Activated T-cell treated with anti-CD3 and anti-CD28 coated beads, Interleukin-2, amount 50 U/mL, for 4 hours (primary cell): Measurements from ENCODE around the gene CADM1. TPM values are rescaled to one million over a fixed set of nuclear protein-coding genes. Genes with fewer than 3 reads are reported as not detected.
A peak's percentile ranks its signal among the peaks of the same experiment; 100 is the strongest.

Experiments
- ATAC-seq, 2 donors: fragments of 200-7000 bp; cut with Tn5 transposase; one replicate each; pipeline ENCODE4 v1.10.0; 2021
- DNase-seq: peaks from one replicate; pipeline ENCODE4 v3.0.0-alpha.2; 2020
- H3K27me3 Mint-ChIP-seq: one replicate; pipeline ENCODE4 v1.8.0; 2021; ENCODE audit warnings: low read depth, mixed read lengths
- H3K36me3 Mint-ChIP-seq: one replicate; pipeline ENCODE4 v1.8.0; 2022; ENCODE audit warnings: mixed read lengths; ENCODE audit not compliant: insufficient read depth
- H3K4me1 Mint-ChIP-seq: one replicate; pipeline ENCODE4 v1.8.0; 2021; ENCODE audit warnings: low read depth, mixed read lengths
- H3K4me3 Mint-ChIP-seq: one replicate; pipeline ENCODE4 v1.8.0; 2021; ENCODE audit warnings: mild to moderate bottlenecking, moderate library complexity, mixed read lengths
- H3K9me3 Mint-ChIP-seq: one replicate; pipeline ENCODE4 v1.8.0; 2021; ENCODE audit warnings: mixed read lengths
- total RNA-seq, 3 donors: library from RNA; stranded (reverse); gene quantifications; one replicate each; pipeline ENCODE4 v1.2.1, GENCODE V29; 2021

The CADM1 gene
- total RNA-seq, 3 donors from 2014 or later = 0.63 to 1.7 (median 1.2) TPM

DNA sequence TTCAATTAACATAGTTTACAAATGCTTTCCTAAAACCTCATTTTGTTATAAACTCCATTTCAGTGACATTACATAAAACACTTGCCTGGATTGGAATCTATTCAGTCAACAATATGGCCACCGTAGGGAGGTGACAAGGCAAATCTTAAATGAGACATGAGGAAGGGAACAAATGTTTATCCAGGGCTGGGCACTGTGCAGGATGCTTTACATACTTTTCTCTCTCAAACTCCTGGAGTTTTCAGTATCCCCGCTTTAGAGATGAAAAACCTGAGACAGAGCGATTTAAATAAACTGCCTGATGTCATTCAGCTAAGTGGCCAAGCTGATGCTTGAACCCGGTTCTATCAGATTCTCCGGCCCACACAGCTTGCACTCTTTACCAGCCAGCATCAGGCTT, 259.9 kb downstream of the CADM1 start:
- ATAC-seq = no peak
- H3K4me3 Mint-ChIP-seq = no peak overlapping the region
- no peaks in the 10 kb centered on the region for H3K9me3 Mint-ChIP-seq

DNA sequence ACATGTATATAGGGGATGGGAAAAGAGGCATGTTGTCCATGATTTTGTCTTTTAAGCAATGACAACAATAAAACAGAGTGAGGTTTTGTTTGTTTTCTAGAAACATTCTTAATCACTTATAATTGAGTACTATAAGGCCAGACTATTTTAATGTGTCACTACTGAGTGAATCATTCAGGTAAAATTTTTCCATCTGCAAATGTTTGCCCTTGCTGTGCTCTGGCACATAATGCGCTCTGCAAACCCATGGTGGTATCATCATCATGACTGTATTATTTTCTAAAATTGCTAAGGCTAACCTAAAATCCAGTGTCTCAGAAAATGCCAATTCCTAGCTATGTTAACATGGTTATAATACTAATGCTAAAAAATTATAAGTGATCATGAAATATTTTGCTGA, 261.2 kb downstream of the CADM1 start:
- ATAC-seq (no peak), DNase-seq (no peak)
- H3K36me3 Mint-ChIP-seq = no peaks in the 10 kb centered on the region
- H3K9me3 Mint-ChIP-seq = no peaks in the 10 kb centered on the region
- no peak overlapping the region for H3K4me3 Mint-ChIP-seq
- H3K27me3 Mint-ChIP-seq = no peaks in the 10 kb centered on the region
- H3K4me1 Mint-ChIP-seq = no peaks in the 10 kb centered on the region

More for the DNA sequence above, 259.9 kb downstream of the CADM1 start:
- Mint-ChIP-seq H3K36me3 (no peaks in the 10 kb centered on the region), H3K4me1 (no peaks in the 10 kb centered on the region), H3K27me3 (no peaks in the 10 kb centered on the region)
- DNase-seq = no peak

- H3K4me1 Mint-ChIP-seq = no peaks in the 10 kb centered on the region
- ATAC-seq = no peak
Observed at GRCh38 chr11:115241899-115242298, 262.3 kb downstream of the CADM1 start.

GRCh38 chr11:115238791-115239190, 265.4 kb downstream of the CADM1 start:
- Mint-ChIP-seq H3K36me3 (no peaks in the 10 kb centered on the region), H3K9me3 (no peaks in the 10 kb centered on the region)

More at GRCh38 chr11:115241899-115242298, 262.3 kb downstream of the CADM1 start:
- Mint-ChIP-seq H3K4me3 (no peak overlapping the region), H3K36me3 (no peaks in the 10 kb centered on the region), H3K27me3 (no peaks in the 10 kb centered on the region), H3K9me3 (no peaks in the 10 kb centered on the region)
- DNase-seq = no peak

DNA sequence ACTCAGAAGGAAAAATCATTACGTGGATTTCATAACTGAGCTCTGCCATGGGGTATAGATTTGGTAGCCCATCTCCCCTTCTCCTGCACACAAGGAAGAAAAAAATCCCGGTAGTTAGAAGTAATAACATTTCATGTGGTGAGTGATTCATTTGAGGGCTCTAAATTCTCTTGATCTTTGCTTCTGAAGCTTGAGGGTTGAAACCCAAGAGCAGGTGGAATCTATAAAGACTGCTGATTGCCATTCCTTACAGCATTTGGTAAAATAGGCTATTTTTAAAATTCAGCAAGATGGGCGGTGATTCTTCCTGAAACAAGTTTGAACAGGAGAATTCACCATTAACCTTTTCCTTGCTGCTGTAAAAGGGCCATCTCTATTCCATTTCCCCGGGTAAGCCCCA, 266.1 kb downstream of the CADM1 start:
- ATAC-seq (no peak), DNase-seq (no peak)
- Mint-ChIP-seq H3K36me3 (no peaks in the 10 kb centered on the region), H3K9me3 (no peaks in the 10 kb centered on the region), H3K27me3 (no peaks in the 10 kb centered on the region), H3K4me3 (no peak overlapping the region), H3K4me1 (no peaks in the 10 kb centered on the region)

More at GRCh38 chr11:115238791-115239190, 265.4 kb downstream of the CADM1 start:
- DNase-seq = no peak
- Mint-ChIP-seq H3K4me3 (no peak overlapping the region), H3K4me1 (no peaks in the 10 kb centered on the region), H3K27me3 (no peaks in the 10 kb centered on the region)
- ATAC-seq = no peak

DNA sequence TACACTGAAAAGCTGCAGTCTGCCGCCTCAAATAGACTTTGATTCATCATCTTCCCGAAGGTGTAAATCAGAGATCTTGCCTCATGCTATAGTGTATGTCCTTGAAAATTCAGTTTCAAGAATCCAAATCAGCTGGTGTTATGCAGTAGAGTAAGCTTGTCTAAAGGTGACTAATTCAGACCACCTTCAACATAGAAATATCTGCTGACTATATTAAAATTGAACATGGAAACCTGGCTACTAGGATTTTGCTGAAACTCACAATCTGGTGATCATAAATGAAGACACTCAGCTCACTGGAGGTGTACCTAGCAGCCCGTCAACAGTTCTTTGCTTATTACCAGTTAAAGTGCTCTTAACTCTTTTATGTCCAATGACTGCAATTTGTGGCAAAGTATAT, 266.6 kb downstream of the CADM1 start:
- ATAC-seq = no peak
- H3K36me3 Mint-ChIP-seq = no peaks in the 10 kb centered on the region
- H3K27me3 Mint-ChIP-seq = no peaks in the 10 kb centered on the region
- no peak overlapping the region for H3K4me3 Mint-ChIP-seq
- H3K4me1 Mint-ChIP-seq = no peaks in the 10 kb centered on the region
- no peaks in the 10 kb centered on the region for H3K9me3 Mint-ChIP-seq
- DNase-seq = no peak

DNA sequence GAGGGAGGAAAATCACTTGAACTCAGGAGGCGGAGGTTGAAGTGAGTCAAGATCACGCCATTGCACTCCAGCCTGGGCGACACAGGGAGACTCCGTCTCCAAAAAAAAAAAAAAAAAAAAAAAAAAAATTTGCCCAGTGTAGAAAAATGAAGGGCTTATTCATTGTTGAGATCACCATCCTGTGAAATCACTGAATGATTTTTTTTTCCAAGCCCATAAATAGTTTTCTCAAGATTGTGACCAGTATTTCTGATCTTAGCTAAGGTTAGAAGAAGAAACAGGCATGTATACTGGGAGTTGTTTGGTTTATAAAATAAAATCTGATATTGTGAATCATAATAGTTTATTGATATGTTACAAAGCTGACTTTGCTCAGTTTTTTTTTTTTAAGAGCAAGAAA, 269.4 kb downstream of the CADM1 start:
- DNase-seq = no peak

GRCh38 chr11:115226556-115226955, 277.7 kb downstream of the CADM1 start:
- H3K4me1 Mint-ChIP-seq = peaks cover 9% of the 10 kb centered on the region
- no peaks in the 10 kb centered on the region for H3K36me3 Mint-ChIP-seq

More for the DNA sequence above, 269.4 kb downstream of the CADM1 start:
- ATAC-seq = no peak
- Mint-ChIP-seq H3K36me3 (no peaks in the 10 kb centered on the region), H3K27me3 (no peaks in the 10 kb centered on the region), H3K4me1 (no peaks in the 10 kb centered on the region), H3K4me3 (no peak overlapping the region), H3K9me3 (no peaks in the 10 kb centered on the region)

DNA sequence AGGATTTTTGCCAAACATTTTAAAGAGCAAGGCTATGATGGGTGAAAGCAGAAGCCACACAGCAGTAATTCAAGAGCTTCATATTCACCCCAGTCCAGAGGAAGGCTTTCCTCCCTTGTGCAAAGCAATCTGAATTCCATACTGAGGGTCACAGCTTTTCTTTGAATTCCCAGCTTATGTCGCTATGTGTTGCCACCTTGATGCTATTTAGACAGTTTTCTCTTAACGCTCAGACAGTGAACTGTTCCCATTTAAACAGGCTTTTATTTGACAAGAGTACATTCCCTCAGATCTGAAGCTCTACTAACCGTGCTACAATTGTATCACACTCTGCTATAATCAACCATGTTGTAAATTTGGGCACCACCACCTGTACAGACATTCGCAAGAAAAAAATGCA, 279.7 kb downstream of the CADM1 start:
- Mint-ChIP-seq H3K4me3 (no peak overlapping the region), H3K27me3 (no peaks in the 10 kb centered on the region), H3K4me1 (peaks cover 9% of the 10 kb centered on the region), H3K36me3 (no peaks in the 10 kb centered on the region), H3K9me3 (no peaks in the 10 kb centered on the region)
- ATAC-seq (no peak), DNase-seq (no peak)

More at GRCh38 chr11:115226556-115226955, 277.7 kb downstream of the CADM1 start:
- no peaks in the 10 kb centered on the region for H3K27me3 Mint-ChIP-seq
- DNase-seq = no peak
- no peak overlapping the region for H3K4me3 Mint-ChIP-seq
- H3K9me3 Mint-ChIP-seq = no peaks in the 10 kb centered on the region
- no peak for ATAC-seq

- no peaks in the 10 kb centered on the region for H3K9me3 Mint-ChIP-seq
- H3K36me3 Mint-ChIP-seq = no peaks in the 10 kb centered on the region
- H3K27me3 Mint-ChIP-seq = no peaks in the 10 kb centered on the region
- peaks cover 15% of the 10 kb centered on the region for H3K4me1 Mint-ChIP-seq
- H3K4me3 Mint-ChIP-seq = no peak overlapping the region
- DNase-seq (no peak), ATAC-seq (peak; percentile 25 to 26)
Observed at GRCh38 chr11:115222863-115223530, 281.2 kb downstream of the CADM1 start.

DNA sequence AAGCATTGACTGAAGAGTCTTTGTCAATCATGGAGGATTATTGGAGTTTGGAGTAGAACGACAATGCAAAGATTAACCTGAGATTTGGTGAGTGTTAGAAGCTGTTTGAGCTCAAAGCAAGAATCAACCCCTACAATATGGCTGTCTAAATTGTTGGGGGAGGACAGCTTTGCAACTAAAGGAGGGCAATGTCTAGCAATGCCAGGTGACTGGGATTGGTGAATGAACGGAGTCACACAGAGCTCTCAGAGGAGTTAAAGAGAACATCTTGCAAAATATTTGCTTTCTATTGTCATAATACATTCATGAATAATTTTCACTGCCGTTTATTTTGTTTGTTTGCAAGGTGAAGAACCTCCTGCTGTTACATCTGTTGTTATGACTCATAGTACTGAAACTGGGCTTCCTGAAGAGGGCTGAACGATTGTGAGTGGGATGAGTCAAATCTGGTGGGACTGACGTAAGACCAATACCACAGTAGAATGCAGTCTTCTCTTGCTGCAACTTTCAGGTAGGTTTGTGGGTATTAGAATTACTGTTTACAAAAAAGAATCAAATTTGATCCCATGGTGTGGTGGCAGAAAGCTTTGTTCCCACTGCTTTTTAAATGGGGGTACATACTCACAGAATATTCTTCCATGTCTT, 281.9 kb downstream of the CADM1 start:
- ATAC-seq = peak; percentile 69 to 87
- H3K9me3 Mint-ChIP-seq = no peaks in the 10 kb centered on the region
- peaks cover 19% of the 10 kb centered on the region for H3K4me1 Mint-ChIP-seq
- H3K36me3 Mint-ChIP-seq = no peaks in the 10 kb centered on the region
- DNase-seq = no peak
- H3K27me3 Mint-ChIP-seq = no peaks in the 10 kb centered on the region
- no peak overlapping the region for H3K4me3 Mint-ChIP-seq

GRCh38 chr11:115221461-115222069, 282.6 kb downstream of the CADM1 start:
- Mint-ChIP-seq H3K9me3 (no peaks in the 10 kb centered on the region), H3K36me3 (no peaks in the 10 kb centered on the region), H3K27me3 (no peaks in the 10 kb centered on the region), H3K4me3 (no peak overlapping the region), H3K4me1 (peaks cover 21% of the 10 kb centered on the region)
- no peak for DNase-seq
- no peak for ATAC-seq

- Mint-ChIP-seq H3K4me1 (peaks cover 21% of the 10 kb centered on the region), H3K4me3 (no peak overlapping the region)
- no peak for ATAC-seq
Observed at GRCh38 chr11:115220911-115221310, 283.3 kb downstream of the CADM1 start.

DNA sequence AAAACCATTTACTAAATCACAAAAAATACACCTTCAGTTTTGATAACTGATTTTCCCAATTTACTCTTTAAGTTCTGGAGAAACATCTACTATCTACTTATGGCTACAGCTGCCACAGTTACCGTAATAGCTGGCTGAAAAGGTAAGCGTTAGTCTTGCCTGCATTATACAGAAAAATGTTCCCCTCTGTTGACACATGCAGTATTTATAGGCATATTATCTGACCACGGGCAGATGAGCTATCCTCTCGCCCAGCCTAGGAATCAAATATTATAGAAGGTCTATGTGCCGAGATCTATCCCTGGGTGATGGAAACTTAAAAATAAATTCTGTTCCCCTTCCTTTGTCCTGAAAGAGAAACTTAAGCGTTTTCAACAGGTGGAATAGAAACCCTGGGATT, 283.8 kb downstream of the CADM1 start:
- ATAC-seq (no peak), DNase-seq (no peak)
- no peaks in the 10 kb centered on the region for H3K27me3 Mint-ChIP-seq
- H3K4me1 Mint-ChIP-seq = peaks cover 21% of the 10 kb centered on the region
- H3K9me3 Mint-ChIP-seq = no peaks in the 10 kb centered on the region
- H3K36me3 Mint-ChIP-seq = no peaks in the 10 kb centered on the region
- no peak overlapping the region for H3K4me3 Mint-ChIP-seq

More at GRCh38 chr11:115220911-115221310, 283.3 kb downstream of the CADM1 start:
- DNase-seq = no peak
- Mint-ChIP-seq H3K9me3 (no peaks in the 10 kb centered on the region), H3K36me3 (no peaks in the 10 kb centered on the region), H3K27me3 (no peaks in the 10 kb centered on the region)

- ATAC-seq = no peak
- Mint-ChIP-seq H3K36me3 (no peaks in the 10 kb centered on the region), H3K9me3 (no peaks in the 10 kb centered on the region), H3K4me3 (no peak overlapping the region), H3K4me1 (peaks cover 21% of the 10 kb centered on the region), H3K27me3 (no peaks in the 10 kb centered on the region)
- DNase-seq = no peak
Observed at GRCh38 chr11:115219376-115219775, 284.8 kb downstream of the CADM1 start.
